ENCODE results near the gene SUPT3H.

The SUPT3H gene

GRCh38 chr6:44824567-44824966 lies 553.2 kb downstream of the SUPT3H start:
- DNase-seq: no peak

GRCh38 chr6:44820759-44821158 lies 557.0 kb downstream of the SUPT3H start:
- no peak for DNase-seq

GRCh38 chr6:44820321-44820720 lies 557.4 kb downstream of the SUPT3H start:
- DNase-seq: no peak

- DNase-seq: no peak
Measured at GRCh38 chr6:44811456-44811855, 566.3 kb downstream of the SUPT3H start.

GRCh38 chr6:44809258-44809657 lies 568.5 kb downstream of the SUPT3H start:
- no peak for DNase-seq

- DNase-seq: no peak
Measured at GRCh38 chr6:44808148-44808547, 569.6 kb downstream of the SUPT3H start.

- no peak for DNase-seq
Measured at GRCh38 chr6:44806656-44807055, 571.1 kb downstream of the SUPT3H start.

- no peak for DNase-seq
Measured at GRCh38 chr6:44805238-44805846, 572.4 kb downstream of the SUPT3H start.

- no peak for DNase-seq
Measured at GRCh38 chr6:44804546-44805159, 573.1 kb downstream of the SUPT3H start.

GRCh38 chr6:44804016-44804415 lies 573.7 kb downstream of the SUPT3H start:
- DNase-seq: no peak

- no peak for DNase-seq
Measured at GRCh38 chr6:44800784-44801592, 576.7 kb downstream of the SUPT3H start.

- DNase-seq: no peak
Measured at GRCh38 chr6:44800171-44800783, 577.5 kb downstream of the SUPT3H start.

- DNase-seq: no peak
Measured at GRCh38 chr6:44797746-44798145, 580.0 kb downstream of the SUPT3H start.

GRCh38 chr6:44795326-44795725 lies 582.4 kb downstream of the SUPT3H start:
- DNase-seq: no peak

GRCh38 chr6:44789806-44790205 lies 587.9 kb downstream of the SUPT3H start:
- no peak for DNase-seq

- no peak for DNase-seq
Measured at GRCh38 chr6:44789061-44789460, 588.7 kb downstream of the SUPT3H start.

GRCh38 chr6:44788387-44788981 lies 589.2 kb downstream of the SUPT3H start:
- no peak for DNase-seq

- DNase-seq: peak; percentile 12
Measured at GRCh38 chr6:44787254-44787834, 590.4 kb downstream of the SUPT3H start.

- no peak for DNase-seq
Measured at GRCh38 chr6:44785130-44785529, 592.6 kb downstream of the SUPT3H start.

- DNase-seq: no peak
Measured at GRCh38 chr6:44784195-44784594, 593.5 kb downstream of the SUPT3H start.

- no peak for DNase-seq
Measured at GRCh38 chr6:44782892-44783291, 594.8 kb downstream of the SUPT3H start.

- DNase-seq: no peak
Measured at GRCh38 chr6:44781912-44782597, 595.7 kb downstream of the SUPT3H start.
